HS-5 (cell line): Measurements from ENCODE around the gene DNM3.

Experiments
- DNase-seq: peaks from one replicate; pipeline ENCODE4 v3.0.0-alpha.2; 2012; ENCODE audit warnings: low read depth

DNM3 gene

DNA sequence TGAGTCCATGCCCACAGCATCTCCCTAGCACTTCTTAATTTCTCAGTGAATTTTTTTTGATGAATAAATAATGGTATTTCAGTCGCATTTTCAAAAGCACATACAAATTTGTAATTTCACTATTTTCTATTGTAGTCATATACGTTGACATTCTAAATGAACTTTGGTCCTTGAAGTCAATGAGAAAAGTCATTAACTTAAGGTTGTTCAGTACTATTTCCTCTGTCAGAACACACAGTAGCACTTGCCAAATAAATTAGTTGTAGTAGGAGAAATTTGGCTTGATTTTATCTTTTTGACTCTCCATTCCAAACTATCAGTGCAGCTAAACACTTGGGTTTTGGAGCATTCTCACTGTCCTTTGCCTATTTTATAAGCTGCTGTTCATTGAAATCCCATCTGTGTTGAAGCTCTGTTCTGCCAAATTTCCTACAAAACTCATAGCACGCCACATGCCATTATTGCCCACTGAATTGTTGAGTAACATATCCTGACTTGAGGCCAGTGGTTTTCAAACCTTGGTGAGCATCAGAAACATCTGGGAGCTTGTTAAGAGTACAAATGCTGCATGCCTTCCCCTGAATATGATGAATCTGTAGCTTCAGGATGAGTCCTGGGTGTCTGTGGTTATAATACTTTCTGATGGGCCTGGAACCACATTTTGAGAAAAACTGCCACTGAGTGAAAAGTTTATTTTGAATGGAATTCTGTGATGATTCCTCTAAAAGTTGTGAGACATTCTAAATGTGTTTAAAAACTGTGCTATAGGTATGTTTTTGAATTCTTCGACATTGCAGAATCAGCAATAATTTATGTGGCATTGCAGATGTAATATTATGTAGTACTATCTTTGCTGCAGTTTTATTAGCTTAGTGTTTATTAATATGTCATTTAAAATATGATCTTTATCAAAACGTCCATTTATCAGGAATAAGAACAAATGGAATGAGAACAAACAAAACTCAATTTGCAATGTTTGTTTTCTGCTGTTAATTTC, 78.9 kb downstream of the DNM3 start:
- no peak for DNase-seq

DNA sequence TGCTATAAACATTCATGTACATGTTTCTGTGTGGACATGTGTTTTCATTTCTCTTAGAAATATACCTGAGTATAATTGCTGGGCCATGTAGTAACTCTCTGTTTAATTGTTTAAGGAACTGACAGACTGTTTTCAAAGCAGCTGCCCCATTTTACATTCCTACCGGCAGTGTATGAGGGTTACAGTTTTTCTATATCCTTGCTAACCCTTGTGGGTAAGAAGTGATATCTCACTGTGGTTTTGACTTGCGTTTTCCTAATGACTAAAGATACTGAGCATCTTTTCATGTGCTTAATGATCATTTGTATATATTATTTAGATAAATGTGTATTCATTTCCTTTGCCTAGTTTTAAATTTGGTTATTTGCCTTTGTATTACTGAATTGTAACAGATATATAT, 81.7 kb downstream of the DNM3 start:
- DNase-seq, result no peak

DNA sequence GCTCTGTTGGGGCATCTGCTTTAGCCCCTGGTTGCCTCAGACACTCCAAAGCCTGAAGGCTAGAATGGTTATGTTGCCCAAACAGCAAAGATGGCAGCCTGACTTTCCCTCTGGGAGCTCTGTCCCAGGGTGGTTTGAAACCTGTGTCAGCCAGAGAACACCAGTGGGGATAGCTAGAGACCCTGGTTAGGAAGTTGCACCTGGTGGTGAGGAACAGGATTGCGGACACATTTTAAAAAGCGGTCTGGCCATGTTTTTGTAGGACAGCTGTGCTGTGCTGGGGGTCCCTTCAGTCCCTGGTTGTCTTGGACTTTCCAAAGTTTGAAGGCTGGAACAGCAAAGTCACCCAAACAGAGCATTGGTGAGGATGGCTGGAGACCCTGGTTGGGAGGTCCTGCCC, 87.8 kb downstream of the DNM3 start:
- no peak for DNase-seq

DNA sequence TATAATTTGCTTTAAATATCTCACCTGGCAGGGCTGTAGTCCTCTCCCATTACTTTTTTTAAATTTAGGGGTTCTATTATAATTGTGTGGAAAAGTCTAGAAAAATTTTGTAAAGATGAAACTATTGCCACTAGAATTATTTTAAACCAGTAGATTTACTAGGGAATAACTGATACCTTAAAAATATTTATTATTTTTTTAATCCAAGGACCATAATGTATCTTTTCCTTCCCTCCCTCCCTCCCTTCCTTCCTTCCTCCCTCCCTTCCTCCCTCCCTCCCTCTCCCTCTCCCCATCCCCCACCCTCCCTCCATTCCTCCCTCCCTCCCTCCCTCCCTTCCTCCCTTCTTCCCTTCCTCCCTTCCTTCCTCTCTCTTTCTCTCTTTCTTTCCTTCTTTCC, 90.5 kb downstream of the DNM3 start:
- DNase-seq, result no peak

DNA sequence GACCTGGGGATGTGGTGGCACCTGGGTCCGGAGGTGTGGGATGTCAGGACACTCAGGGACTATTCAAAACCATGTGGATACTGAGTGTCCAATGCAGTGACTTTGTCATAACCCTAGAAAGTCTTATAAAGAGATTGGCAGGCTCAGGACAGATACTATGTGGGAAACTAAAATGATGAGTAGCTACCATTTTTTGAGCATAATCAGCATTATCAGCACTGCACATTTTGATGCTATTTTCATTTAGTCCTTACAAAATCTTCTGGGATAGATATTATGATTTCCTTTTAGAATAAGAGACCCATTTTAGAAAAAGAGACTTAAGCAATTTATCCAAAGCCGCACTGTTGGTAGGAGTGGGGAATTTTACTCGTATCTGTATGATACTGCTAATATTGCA, 93.4 kb downstream of the DNM3 start:
- DNase-seq, result no peak

DNA sequence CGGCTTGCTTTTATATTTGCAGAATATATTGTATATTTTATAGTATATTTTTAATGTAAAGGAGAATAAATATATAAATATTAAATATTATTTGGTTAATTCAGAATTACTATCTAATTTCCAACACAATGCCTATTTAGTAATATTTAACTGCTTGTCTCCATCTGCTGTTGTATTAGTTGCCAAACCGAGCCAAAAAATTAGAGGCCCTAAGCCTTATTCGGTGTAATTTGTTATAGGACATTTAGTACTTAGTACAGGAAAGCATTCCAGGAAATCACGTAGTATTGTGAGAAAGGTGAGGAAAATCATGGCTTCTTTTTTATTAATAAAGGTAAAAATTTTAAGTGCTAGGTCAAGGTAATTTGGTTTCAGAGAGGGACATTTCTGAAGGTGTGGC, 93.8 kb downstream of the DNM3 start:
- DNase-seq, result no peak

DNA sequence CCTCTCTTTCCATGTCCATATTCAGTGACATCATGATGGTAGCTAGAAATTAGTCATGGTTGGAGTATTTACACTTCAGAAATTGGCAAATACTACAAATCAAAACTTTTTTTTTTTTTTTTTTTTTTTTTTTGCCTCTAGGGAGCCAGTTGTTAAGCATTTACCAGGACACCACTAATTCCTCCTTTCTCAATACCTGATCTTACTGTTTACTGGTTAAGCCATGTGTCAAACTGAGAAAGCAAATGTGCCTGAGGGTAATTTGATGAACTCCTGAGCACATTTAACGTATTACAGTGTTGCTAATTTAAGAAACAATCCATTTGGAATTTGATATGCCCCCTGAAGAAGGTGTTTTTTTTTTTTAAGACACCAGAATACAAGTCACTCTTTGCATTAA, 94.4 kb downstream of the DNM3 start:
- no peak for DNase-seq

DNA sequence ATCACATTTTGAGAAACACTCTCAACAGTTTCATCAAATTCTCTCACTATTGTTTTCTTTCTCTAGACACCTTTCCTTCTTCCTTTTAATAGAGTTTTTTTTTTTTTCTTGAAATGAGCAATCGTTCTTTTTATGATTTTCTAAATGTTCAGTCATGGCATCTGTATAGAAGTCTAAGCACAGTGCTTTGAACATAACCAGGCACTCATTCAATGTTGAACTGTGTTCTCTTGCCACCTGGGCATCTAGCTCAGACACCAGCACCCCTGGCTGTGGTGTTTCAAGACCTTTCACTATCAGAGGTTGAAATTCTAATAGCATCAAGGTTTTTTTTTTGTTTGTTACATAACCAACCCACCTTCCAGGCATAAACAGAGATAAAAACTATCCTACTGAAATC, 96.6 kb downstream of the DNM3 start:
- no peak for DNase-seq

DNA sequence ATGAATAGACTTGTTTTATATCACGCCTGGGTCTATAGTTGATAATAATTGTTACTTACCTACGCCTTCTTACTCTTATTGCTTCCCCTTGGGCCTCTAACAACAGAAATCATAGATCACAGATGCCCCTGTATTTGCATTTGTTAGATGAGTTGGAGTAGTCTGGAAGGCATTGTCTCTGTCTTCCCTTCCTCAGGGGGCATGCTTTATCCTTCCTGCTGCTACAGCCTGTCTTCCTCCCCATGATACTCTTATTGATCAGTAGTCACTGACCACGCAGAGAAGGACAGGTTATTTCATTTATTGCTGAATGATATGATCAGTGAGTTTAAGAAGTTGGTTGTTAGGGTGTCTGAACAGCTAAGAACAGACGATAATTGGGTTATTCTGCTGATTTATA, 98.4 kb downstream of the DNM3 start:
- no peak for DNase-seq

DNA sequence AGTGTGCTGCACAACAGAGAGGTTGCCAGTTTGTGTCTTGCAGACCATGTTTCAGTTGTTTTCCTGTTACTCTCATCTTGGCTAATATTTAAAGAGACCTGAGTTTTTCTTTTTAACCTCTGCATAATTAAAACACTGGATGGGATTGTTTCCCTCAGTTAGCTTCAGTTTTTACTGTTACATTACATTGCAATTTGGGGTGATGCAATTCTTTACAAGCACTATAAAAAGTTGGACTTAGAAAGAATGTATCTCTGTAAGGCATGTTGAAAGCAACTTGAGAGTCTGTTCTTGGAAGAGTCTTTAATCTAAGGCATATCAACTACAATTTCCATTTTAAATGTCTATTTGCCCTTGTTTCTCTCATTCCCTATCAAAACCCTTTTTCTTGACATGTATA, 99.1 kb downstream of the DNM3 start:
- no peak for DNase-seq

DNA sequence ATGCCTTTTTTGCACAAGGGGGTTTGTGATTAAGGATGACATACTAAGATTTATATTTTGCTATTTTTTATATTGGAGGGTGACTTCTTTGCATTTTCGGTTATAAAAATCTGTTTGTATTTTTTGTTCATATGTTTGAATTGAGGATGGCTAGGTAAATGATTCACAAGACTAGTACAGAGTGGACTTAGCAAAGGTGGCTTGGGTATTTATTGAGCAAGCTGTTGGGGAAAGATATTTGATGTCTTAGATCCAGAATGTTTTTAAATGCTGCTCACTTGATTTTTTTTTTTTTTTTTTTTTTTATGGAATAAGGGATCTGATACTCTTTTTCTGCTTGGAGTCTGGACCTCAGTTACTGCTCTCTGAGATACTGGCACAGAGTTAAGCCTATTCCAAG, 100.6 kb downstream of the DNM3 start:
- no peak for DNase-seq

DNA sequence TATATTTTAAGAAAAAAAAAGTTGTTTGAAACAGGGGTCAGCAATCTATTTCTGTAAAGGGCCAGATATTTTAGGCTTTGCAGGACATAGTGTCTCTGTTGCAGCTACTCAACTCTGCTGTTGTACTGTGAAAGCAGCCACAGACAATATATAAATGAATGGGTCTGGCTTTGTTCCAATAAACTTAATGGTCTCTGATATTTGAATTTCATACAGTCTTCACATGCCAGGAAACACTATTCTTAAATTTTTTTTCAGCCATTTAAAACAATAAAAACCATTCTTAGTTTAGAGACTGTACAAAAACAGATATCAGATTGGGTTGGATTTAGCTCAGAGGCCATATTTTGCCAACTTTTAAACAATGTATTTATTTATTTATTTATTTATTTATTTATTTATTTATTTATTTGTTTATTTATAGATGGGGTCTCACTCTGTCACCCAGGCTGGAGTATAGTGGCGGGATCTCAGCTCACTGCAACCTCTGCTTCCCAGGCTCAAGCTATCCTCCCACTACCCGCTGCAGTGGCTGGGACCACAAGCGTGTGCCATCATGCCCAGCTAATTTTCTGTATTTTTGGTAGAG, 102.8 kb downstream of the DNM3 start:
- DNase-seq, result no peak

DNA sequence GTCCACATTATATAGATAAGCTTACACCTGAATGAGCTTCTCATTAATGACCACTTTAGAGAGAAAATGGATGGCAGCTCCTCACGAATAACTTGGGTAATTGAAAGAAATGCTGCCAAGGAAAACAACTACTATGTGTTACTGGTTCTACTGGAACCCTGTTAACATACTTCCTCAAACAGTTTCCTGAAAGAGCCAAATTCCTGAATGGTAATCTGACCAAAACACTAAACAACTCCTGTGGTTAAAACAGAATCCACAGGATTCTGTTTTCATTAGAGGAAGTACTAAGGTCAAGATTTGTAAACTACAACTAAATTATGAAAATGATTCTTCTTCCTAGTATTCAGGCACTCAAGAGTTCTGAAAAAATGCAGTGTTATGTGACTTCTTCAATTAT, 107.2 kb downstream of the DNM3 start:
- no peak for DNase-seq

DNA sequence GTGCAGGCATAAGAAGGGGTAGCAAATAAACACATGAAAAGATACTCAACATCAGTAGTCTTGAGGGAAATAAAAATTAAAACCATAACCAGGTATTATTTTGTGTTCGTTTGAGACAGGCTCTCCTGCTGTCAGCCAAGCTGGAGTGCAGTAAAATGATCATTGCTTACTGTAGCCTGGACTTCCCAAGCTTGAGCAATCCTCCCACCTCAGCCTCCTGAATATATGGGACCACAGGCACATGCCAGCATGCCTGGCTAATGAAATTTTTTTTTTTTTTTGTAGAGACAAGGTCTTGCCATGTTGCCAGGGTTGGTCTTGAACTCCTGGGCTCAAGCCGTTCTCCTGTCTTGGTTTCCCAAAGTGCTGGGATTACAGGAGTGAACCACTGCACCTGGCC, 108.0 kb downstream of the DNM3 start:
- DNase-seq, result no peak

DNA sequence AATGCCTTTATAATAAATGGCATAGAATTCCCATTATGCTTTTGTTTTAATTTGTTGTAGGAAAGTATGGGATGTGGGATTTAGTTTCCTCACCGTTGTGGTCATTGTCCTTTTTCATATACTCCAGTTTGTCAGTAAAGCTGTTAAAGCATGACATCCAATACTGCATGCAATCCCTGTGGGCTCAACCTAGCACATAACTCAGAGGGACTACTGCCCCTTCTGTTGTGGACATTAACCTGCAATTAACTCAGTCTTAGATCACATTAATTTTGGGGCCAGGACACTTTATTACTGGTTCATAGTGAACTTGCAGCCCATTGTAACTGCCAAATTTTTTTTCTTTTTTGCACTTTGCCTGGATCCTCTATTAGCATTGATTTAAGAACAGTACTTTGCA, 112.5 kb downstream of the DNM3 start:
- no peak for DNase-seq

DNA sequence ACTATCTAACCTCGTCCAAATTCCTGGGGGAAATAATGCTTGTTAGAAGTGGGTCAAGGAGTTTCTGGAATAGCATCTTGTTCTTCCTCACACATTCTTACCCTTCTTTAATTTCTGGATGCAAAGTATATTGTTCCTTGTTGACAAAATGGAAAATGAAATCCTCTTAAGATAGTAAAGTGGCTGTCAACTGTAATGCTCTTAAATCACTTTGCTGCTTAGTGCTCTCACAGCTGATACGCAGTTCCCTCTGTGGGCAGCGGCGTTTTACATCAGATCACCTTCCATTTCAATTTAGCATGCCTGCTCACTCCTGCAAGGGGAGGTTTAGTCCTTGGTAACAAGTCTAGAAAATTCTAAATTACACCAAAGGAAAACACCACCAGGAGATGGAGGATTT, 113.1 kb downstream of the DNM3 start:
- no peak for DNase-seq

DNA sequence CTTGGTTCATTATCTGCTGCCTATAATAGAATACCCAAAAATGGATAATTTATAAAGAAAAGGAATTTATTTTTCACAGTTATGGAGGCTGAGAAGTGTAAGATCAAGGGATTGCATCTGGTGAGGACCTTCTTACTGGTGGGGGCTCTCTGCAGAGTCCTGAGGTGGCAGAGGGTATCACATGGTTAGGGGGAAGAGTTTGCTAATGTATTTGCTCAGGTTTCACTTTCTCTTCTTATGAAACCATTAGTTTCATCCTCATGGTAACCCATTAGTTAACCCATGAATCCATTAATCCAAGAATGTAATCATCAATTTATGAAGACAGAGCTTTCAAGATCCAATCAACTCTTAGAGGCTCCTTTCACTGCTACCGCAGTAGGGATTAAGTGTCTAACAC, 120.6 kb downstream of the DNM3 start:
- no peak for DNase-seq

DNA sequence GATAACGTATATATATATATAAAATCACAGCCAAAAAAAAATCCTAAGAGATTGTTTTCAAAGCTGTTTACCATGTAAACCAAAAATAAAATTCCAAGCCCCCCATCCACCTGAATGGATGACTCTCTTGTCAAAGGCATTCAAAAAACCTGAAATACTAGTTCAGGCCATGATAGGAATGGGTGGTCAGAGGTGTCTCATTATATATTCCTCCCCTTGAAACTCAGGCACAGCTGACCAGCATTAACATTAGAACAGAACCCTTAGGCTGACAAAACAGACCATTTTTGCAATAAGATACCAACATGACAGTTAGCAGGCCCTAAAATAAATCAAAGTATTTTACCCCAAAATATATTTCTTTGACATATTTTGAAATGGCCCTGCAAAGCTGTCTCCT, 122.5 kb downstream of the DNM3 start:
- no peak for DNase-seq

DNA sequence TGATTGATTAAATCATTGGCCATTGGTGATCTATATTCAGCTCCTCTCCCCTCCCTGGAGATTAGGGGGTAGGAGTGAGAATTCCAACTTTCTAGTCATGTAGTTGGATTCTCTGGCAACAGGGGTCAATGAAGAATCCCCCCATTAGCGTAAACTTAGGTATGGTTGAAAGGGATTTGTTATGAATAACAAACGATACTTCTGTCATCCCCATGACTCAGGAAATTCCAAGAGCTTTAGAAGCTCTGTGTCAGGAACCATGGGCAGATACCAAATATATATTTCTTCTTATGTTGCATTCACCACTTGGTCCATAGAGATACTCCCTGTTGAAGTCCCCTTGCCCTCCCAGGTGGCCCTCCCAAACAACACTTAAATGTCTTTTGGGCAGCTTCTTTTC, 124.5 kb downstream of the DNM3 start:
- DNase-seq, result peak; percentile 43

DNA sequence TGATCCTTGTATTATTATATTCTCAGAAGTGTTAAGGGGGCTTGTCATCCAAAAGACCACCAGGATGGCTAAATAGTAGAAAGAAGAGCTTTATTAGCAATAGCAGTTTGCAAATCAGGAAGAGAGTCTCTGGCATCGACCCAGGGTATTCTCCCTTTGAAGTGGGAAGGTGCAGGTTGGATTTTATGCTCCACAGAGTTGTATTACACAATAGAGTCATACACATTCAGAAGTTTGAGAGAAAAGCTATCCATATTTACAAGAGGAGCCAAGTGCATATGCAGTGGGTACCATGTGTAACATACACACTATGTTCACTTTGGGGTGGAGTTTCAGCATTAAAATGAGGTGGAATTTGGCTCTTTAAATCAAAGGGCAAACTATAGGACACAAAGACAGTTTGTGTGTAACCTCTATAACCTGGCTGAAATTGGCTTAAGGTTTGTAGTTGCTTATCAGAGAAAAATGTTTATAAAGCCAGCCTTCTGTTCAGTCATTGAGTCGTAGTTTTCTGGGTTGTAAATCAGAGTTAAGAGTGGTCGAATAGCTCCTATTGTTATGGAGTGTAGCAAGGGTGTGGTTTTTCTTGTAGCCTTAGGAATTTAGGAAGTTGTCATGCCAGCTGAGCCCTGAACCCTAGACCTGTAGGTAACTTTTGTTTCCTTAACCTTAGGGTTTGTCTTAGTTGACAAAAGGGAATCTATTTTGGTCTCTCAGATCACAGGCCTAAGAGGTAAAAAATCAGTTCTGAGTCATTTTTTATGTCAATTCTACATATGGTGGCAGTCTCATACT, 125.3 kb downstream of the DNM3 start:
- no peak for DNase-seq

DNA sequence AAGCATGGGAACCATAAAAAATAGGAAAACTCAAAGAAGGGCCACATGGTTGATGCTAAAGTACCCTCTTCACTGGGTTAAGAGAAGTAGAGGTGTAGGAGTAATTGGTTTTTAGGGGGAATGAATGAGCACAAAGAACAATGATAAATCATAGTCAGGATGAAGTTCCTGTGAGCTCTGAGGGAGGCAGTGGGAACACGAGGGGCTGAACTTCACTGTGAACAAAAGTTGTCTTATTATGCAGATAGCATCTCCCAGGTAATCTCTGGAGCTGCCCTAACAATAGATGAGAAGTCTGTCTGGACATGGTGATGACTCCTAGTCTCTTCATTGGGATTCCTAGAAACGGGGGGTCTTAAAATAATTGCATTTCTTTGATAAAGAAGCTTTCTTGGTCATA, 127.9 kb downstream of the DNM3 start:
- no peak for DNase-seq

DNA sequence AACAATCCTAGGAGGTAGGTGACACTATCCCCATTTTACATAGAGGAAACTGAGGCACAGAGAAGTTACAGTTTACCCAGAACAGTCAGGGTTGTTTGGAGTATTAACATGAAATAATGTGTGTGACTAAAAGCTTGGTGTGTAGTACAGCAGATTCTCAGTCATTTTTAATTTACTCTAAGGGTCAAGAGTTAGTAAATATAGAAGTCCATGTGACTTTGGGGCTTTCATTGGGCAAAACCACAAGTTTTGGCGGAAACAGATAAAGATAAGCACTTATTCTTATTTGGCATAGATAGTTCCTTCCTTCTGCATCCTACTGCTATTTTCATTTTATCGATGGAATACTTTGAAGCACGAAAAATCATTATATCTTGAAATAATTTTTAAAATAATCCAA, 128.5 kb downstream of the DNM3 start:
- DNase-seq, result no peak

DNA sequence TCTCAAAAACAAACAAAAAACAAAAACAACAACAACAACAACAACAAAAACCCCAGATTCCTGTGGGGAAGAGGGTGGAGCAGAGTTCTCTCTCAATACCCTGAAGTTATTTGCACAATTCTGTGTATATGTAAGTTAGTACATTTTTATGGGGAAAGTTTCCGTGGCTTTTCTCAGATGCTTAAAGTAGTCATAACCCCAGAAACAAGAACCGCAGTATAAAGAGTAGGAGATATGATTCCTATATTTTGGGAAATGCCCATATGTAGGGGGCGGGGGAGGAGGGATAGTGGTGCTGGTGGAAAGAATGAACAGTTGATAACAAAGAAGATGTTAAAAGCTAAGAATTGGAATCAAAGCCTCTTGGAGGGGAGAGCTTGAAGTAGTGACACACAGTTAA, 131.5 kb downstream of the DNM3 start:
- DNase-seq, result no peak
